Myocyte (in vitro differentiated cells): ENCODE measurements around the gene RSBN1L. TPM values are rescaled to one million over a fixed set of nuclear protein-coding genes. Genes with fewer than 3 reads are reported as not detected.

Experiments used
- total RNA-seq: library from RNA; depleted of rRNA; stranded (reverse); fragments of >200 nt; gene quantifications from 2 replicates; pipeline ENCODE4 v1.2.3, GENCODE V29; 2014

Gene RSBN1L
- total RNA-seq, 1 donor from 2014 or later = 8.5 TPM

Other genes starting within 250 kb of the RSBN1L start
- 45.0 and 48.9 TPM in 2 replicates for gene PTPN12, start 159.2 kb upstream of the RSBN1L start, total RNA-seq
- 30.3 and 35.6 TPM in 2 replicates for gene TMEM60, start 102.0 kb downstream of the RSBN1L start, total RNA-seq
- 31.2 and 33.4 TPM in 2 replicates for gene PHTF2, start 102.3 kb downstream of the RSBN1L start, total RNA-seq